HL-60 (cell line): ENCODE results near the gene GNG12.

Experiments used
- DNase-seq, 2 experiments: peaks; one replicate each; pipeline ENCODE4 v3.0.0-alpha.2; 2010 to 2020; ENCODE audit warnings: low read depth in 1 of 2, low spot score in 1 of 2
- H3K27ac ChIP-seq: fragments of 250-450 bp; sonication (Bioruptor Pico); replicated peaks from 2 replicates; pipeline ENCODE4 v1.5.1; 2020; ENCODE audit warnings: mild to moderate bottlenecking, moderate library complexity
- H3K27me3 ChIP-seq: fragments of 250-450 bp; sonication (Bioruptor Pico); 2 replicates; pipeline ENCODE4 v1.5.1; 2021; ENCODE audit warnings: mild to moderate bottlenecking, moderate library complexity; ENCODE audit not compliant: insufficient read depth, poor library complexity, severe bottlenecking
- H3K4me3 ChIP-seq: replicated peaks from 2 replicates; pipeline ENCODE4 v1.5.1; 2011; ENCODE audit warnings: mild to moderate bottlenecking, control low read depth, low read length; ENCODE audit not compliant: insufficient read depth
- CTCF ChIP-seq: IDR thresholded peaks from one replicate; pipeline ENCODE4 v1.5.1; 2011; ENCODE audit warnings: low read length, control low read depth, inconsistent platforms; ENCODE audit not compliant: insufficient read depth
- GABPA ChIP-seq: IDR thresholded peaks from 2 replicates; pipeline ENCODE4 v1.6.1; 2012; ENCODE audit warnings: low read depth
- POLR2AphosphoS5 ChIP-seq: IDR thresholded peaks from 2 replicates; pipeline ENCODE4 v1.6.1; 2012; ENCODE audit warnings: low read depth
- REST ChIP-seq: IDR thresholded peaks from 2 replicates; pipeline ENCODE4 v1.6.1; 2012; ENCODE audit warnings: low read depth; ENCODE audit not compliant: insufficient replicate concordance
- SPI1 ChIP-seq: IDR thresholded peaks from 2 replicates; pipeline ENCODE4 v1.6.1; 2012; ENCODE audit warnings: low read depth, mild to moderate bottlenecking, borderline replicate concordance

Gene GNG12

GRCh38 chr1:67750691-67751054 lies 82.6 kb downstream of the GNG12 start:
- no peak for DNase-seq
- TF ChIP-seq REST (no peak), SPI1 (no peak), POLR2AphosphoS5 (no peak), CTCF (no peak), GABPA (no peak)
- Histone ChIP-seq H3K4me3 (no peak overlapping the region), H3K27me3 (no peaks in the 10 kb centered on the region), H3K27ac (no peak overlapping the region)

GRCh38 chr1:67749844-67750690 lies 83.2 kb downstream of the GNG12 start:
- Histone ChIP-seq H3K27ac (0 out of 2 replicates have a peak overlapping the region, but pooled peaks have one; percentile 6), H3K27me3 (no peaks in the 10 kb centered on the region), H3K4me3 (no peak overlapping the region)
- TF ChIP-seq REST: no peak
- DNase-seq: peak in 1 of 2 experiments; percentile 41

- no peaks in the 10 kb centered on the region for H3K27me3 ChIP-seq
- TF ChIP-seq SPI1 (no peak), GABPA (no peak), POLR2AphosphoS5 (no peak), CTCF (no peak), REST (no peak)
- DNase-seq: no peak
- no peak overlapping the region for H3K27ac ChIP-seq
- H3K4me3 ChIP-seq: no peak overlapping the region
Observed at GRCh38 chr1:67749263-67749843, 83.9 kb downstream of the GNG12 start.
